DOHH2 (cell line): Measurements from ENCODE around the gene E2F3.

Experiments
- CTCF ChIP-seq: fragments of 200-600 bp; sonication (generic); IDR thresholded peaks from one replicate; pipeline ENCODE4 v1.5.1; 2014; ENCODE audit warnings: antibody characterized with exemption, mild to moderate bottlenecking, low read depth, low read length; ENCODE audit not compliant: poor library complexity, severe bottlenecking
- EZH2phosphoT487 ChIP-seq: fragments of 200-600 bp; sonication (generic); IDR thresholded peaks from 2 replicates; pipeline ENCODE4 v1.6.1; 2017; ENCODE audit warnings: borderline replicate concordance, mild to moderate bottlenecking, antibody characterized with exemption, low read length, moderate library complexity, mixed read lengths

- TF ChIP-seq CTCF (no peak), EZH2phosphoT487 (no peak)
Observed at GRCh38 chr6:20403766-20404640, 2.3 kb downstream of the E2F3 start.
